GM23338 (cell line): Measurements from ENCODE around the gene MAP4K3. TPM values are rescaled to one million over a fixed set of nuclear protein-coding genes. Genes with fewer than 3 reads are reported as not detected.
A peak's percentile ranks its signal among the peaks of the same experiment; 100 is the strongest.
"Not testable (repeated sequence)": the region's sequence is repeated elsewhere in the genome, so short reads cannot be mapped to it uniquely, and the experiment has no call there.

Experiments
- ATAC-seq: fragments of 200-7000 bp; cut with Tn5 transposase; 3 replicates; pipeline ENCODE4 v1.9.1; 2020
- DNase-seq: peaks from one replicate; pipeline ENCODE4 v3.0.0-alpha.2; 2015; ENCODE audit warnings: low spot score
- H2AFZ ChIP-seq: fragments of 200-600 bp; sonication (generic); 2 replicates; pipeline ENCODE4 v1.8.0; 2016; ENCODE audit warnings: antibody characterized with exemption, mild to moderate bottlenecking, moderate library complexity
- H3F3A ChIP-seq: fragments of 200-600 bp; sonication (generic); replicated peaks from 2 replicates; pipeline ENCODE4 v1.8.0; 2017; ENCODE audit warnings: antibody characterized with exemption, mixed run types, low read depth
- H3K27ac ChIP-seq: fragments of 200-600 bp; sonication (generic); 2 replicates; pipeline ENCODE4 v1.6.1; 2016; ENCODE audit warnings: low read depth
- H3K27me3 ChIP-seq: fragments of 200-600 bp; sonication (generic); 2 replicates; pipeline ENCODE4 v1.8.0; 2016; ENCODE audit warnings: mild to moderate bottlenecking, mixed run types, moderate library complexity; ENCODE audit not compliant: insufficient read depth
- H3K36me3 ChIP-seq: fragments of 200-600 bp; sonication (generic); 2 replicates; pipeline ENCODE4 v1.8.0; 2016; ENCODE audit warnings: mild to moderate bottlenecking; ENCODE audit not compliant: insufficient read depth
- H3K4me1 ChIP-seq: fragments of 200-600 bp; sonication (generic); 2 replicates; pipeline ENCODE4 v1.8.0; 2016; ENCODE audit warnings: mild to moderate bottlenecking, moderate library complexity; ENCODE audit not compliant: insufficient read depth
- H3K4me2 ChIP-seq: fragments of 200-600 bp; sonication (generic); 2 replicates; pipeline ENCODE4 v1.7.1; 2017; ENCODE audit warnings: mixed run types
- H3K4me3 ChIP-seq: fragments of 200-600 bp; sonication (generic); 2 replicates; pipeline ENCODE4 v1.6.1; 2016; ENCODE audit warnings: mixed run types
- H3K79me2 ChIP-seq: fragments of 200-600 bp; sonication (generic); replicated peaks from 2 replicates; pipeline ENCODE4 v1.8.0; 2017; ENCODE audit warnings: mild to moderate bottlenecking; ENCODE audit not compliant: insufficient read depth
- H3K9me2 ChIP-seq: fragments of 200-600 bp; sonication (generic); 2 replicates; pipeline ENCODE4 v1.8.0; 2017; ENCODE audit not compliant: insufficient read depth
- H4K20me1 ChIP-seq: fragments of 200-600 bp; sonication (generic); replicated peaks from 2 replicates; pipeline ENCODE4 v1.8.0; 2017; ENCODE audit warnings: mild to moderate bottlenecking; ENCODE audit not compliant: insufficient read depth
- H3K27ac Mint-ChIP-seq: 2 replicates; pipeline ENCODE4 v1.8.0; 2020; ENCODE audit warnings: inconsistent platforms, mild to moderate bottlenecking, moderate library complexity, mixed read lengths
- H3K27me3 Mint-ChIP-seq: 3 replicates; pipeline ENCODE4 v1.8.0; 2022; ENCODE audit warnings: low read depth, mild to moderate bottlenecking, moderate library complexity, mixed read lengths, inconsistent platforms; ENCODE audit not compliant: insufficient read depth, poor library complexity
- H3K36me3 Mint-ChIP-seq: 3 replicates; pipeline ENCODE4 v1.8.0; 2021; ENCODE audit warnings: low read depth, mild to moderate bottlenecking, inconsistent platforms, moderate library complexity, mixed read lengths
- H3K4me1 Mint-ChIP-seq: 3 replicates; pipeline ENCODE4 v1.8.0; 2020; ENCODE audit warnings: mild to moderate bottlenecking, inconsistent platforms, mixed read lengths
- H3K4me3 Mint-ChIP-seq: 3 replicates; pipeline ENCODE4 v1.8.0; 2021; ENCODE audit warnings: moderate library complexity, mild to moderate bottlenecking, inconsistent platforms, mixed read lengths
- H3K9me3 Mint-ChIP-seq: 3 replicates; pipeline ENCODE4 v1.8.0; 2020; ENCODE audit warnings: moderate library complexity, mild to moderate bottlenecking, inconsistent platforms, mixed read lengths
- CTCF ChIP-seq, 2 experiments: fragments of 200-600 bp in 1 of 2; sonication (generic) in 1 of 2; conservative IDR thresholded peaks; 2 replicates each; pipeline versions ENCODE4 v1.5.1 to v1.6.1; 2016 to 2017; ENCODE audit warnings: antibody characterized with exemption in 2 of 2, low read depth in 2 of 2, mild to moderate bottlenecking in 2 of 2, moderate library complexity in 1 of 2
- NANOG ChIP-seq: IDR thresholded peaks from 2 replicates; pipeline ENCODE4 v1.6.1; 2016; ENCODE audit warnings: antibody characterized with exemption, borderline replicate concordance
- ZNF462 ChIP-seq: fragments of 250-450 bp; sonication (Bioruptor Pico); IDR thresholded peaks from 2 replicates; pipeline ENCODE4 v1.5.0; 2020; ENCODE audit warnings: mild to moderate bottlenecking, moderate library complexity
- polyA plus RNA-seq: library from polyadenylated mRNA; unstranded; fragments of >200 nt; fragmentation: Nextera tagmentation; extraction: Ambion mirVana; gene quantifications from 2 replicates; pipeline ENCODE4 v1.2.1, GENCODE V29; 2016
- total RNA-seq: library from RNA; depleted of rRNA; stranded (reverse); fragments of >200 nt; shearing (Covaris generic); gene quantifications from 2 replicates; pipeline ENCODE4 v1.2.3, GENCODE V29; 2014

MAP4K3 gene
- total and polyA plus RNA-seq, 2 experiments from 2014 or later = 33.0 to 90.7 TPM

- H3K4me1 Mint-ChIP-seq = peaks cover 22% of the 10 kb centered on the region
- not testable (repeated sequence) for H3K4me2 ChIP-seq, H3K27me3 ChIP-seq, ATAC-seq, H3K27ac Mint-ChIP-seq, H3K4me3 Mint-ChIP-seq, H2AFZ ChIP-seq, H3F3A ChIP-seq, H3K9me2 ChIP-seq, H4K20me1 ChIP-seq, DNase-seq, H3K4me3 ChIP-seq, H3K27ac ChIP-seq
- peaks cover 20% of the 10 kb centered on the region for H3K27me3 Mint-ChIP-seq
- peaks cover 80% of the 10 kb centered on the region for H3K36me3 Mint-ChIP-seq
- Histone ChIP-seq H3K79me2 (peaks cover 76% of the 10 kb centered on the region), H3K4me1 (peaks cover 22% of the 10 kb centered on the region), H3K36me3 (peaks cover 41% of the 10 kb centered on the region)
- H3K9me3 Mint-ChIP-seq = peaks cover 69% of the 10 kb centered on the region
Observed at GRCh38 chr2:39360342-39360741, 76.7 kb downstream of the MAP4K3 start.

GRCh38 chr2:39359453-39360038 lies 77.5 kb downstream of the MAP4K3 start:
- Histone ChIP-seq H3F3A (no peaks in the 10 kb centered on the region), H2AFZ (no peak overlapping the region)

GRCh38 chr2:39356922-39357639 lies 80.0 kb downstream of the MAP4K3 start:
- no peak overlapping the region for H3K4me3 Mint-ChIP-seq
- Histone ChIP-seq H3K36me3 (peaks cover 32% of the 10 kb centered on the region), H3F3A (no peaks in the 10 kb centered on the region), H3K4me2 (0 out of 2 replicates have a peak overlapping the region, but pooled peaks have one; percentile 21), H3K9me2 (no peaks in the 10 kb centered on the region), H3K27ac (peak overlapping the region; percentile 41; the same call in 1 of the 2 replicates), H3K27me3 (no peaks in the 10 kb centered on the region), H3K4me3 (no peak overlapping the region), H3K79me2 (peaks cover 63% of the 10 kb centered on the region), H2AFZ (no peak overlapping the region), H3K4me1 (peaks cover 15% of the 10 kb centered on the region), H4K20me1 (no peaks in the 10 kb centered on the region)
- ATAC-seq = peak; percentile 69
- H3K36me3 Mint-ChIP-seq = peaks cover 60% of the 10 kb centered on the region
- peaks cover 42% of the 10 kb centered on the region for H3K9me3 Mint-ChIP-seq
- no peak overlapping the region for H3K27ac Mint-ChIP-seq
- peaks cover 13% of the 10 kb centered on the region for H3K27me3 Mint-ChIP-seq
- peaks cover 9% of the 10 kb centered on the region for H3K4me1 Mint-ChIP-seq
- TF ChIP-seq ZNF462 (CRISPR knock-in tag) (no peak), NANOG (0 out of 2 replicates have a peak, but pooled peaks have one; percentile 7)
- no peak for DNase-seq

More at GRCh38 chr2:39359453-39360038, 77.5 kb downstream of the MAP4K3 start:
- Mint-ChIP-seq H3K27me3 (peaks cover 16% of the 10 kb centered on the region), H3K36me3 (peaks cover 83% of the 10 kb centered on the region), H3K4me3 (no peak overlapping the region), H3K27ac (no peak overlapping the region), H3K4me1 (peaks cover 20% of the 10 kb centered on the region), H3K9me3 (peaks cover 64% of the 10 kb centered on the region)
- Histone ChIP-seq H4K20me1 (no peaks in the 10 kb centered on the region), H3K27me3 (no peaks in the 10 kb centered on the region), H3K4me3 (no peak overlapping the region), H3K4me1 (peaks cover 22% of the 10 kb centered on the region), H3K79me2 (peaks cover 76% of the 10 kb centered on the region), H3K36me3 (peaks cover 41% of the 10 kb centered on the region), H3K4me2 (no peak overlapping the region), H3K9me2 (no peaks in the 10 kb centered on the region), H3K27ac (no peak overlapping the region)
- TF ChIP-seq CTCF (conservative IDR thresholded peaks at IDR 0.05; ENCODE audit: low read depth in 2 of 2) = no peak
- no peak for ATAC-seq
- peak; percentile 37 for DNase-seq
